Activated naive CD4-positive, alpha-beta T cell treated with anti-CD3 and anti-CD28 coated beads, Interleukin-2, amount 10 ng/mL, durations not matched to agents 7 days and 5 days (primary cell): Measurements from ENCODE around the gene ST7L.
A peak's percentile ranks its signal among the peaks of the same experiment; 100 is the strongest.

Source experiments
- CTCF ChIA-PET: fragments of 350-600 bp; sonication (Branson Sonifier 250); formaldehyde crosslinking; loops from one replicate; lab custom pipeline; 2021; ENCODE audit warnings: antibody characterized with exemption; lab: Charles Lee
- DNase-seq: peaks from one replicate; pipeline ENCODE4 v3.0.0-alpha.2; 2020
- H3K27ac Mint-ChIP-seq: one replicate; pipeline ENCODE4 v1.8.0; 2021; ENCODE audit warnings: mild to moderate bottlenecking, moderate library complexity, mixed read lengths
- H3K27me3 Mint-ChIP-seq: one replicate; pipeline ENCODE4 v1.8.0; 2021; ENCODE audit warnings: mild to moderate bottlenecking, mixed read lengths
- H3K36me3 Mint-ChIP-seq: one replicate; pipeline ENCODE4 v1.8.0; 2021; ENCODE audit warnings: mixed read lengths
- H3K4me1 Mint-ChIP-seq: one replicate; pipeline ENCODE4 v1.8.0; 2021; ENCODE audit warnings: mixed read lengths
- H3K4me3 Mint-ChIP-seq: one replicate; pipeline ENCODE4 v1.8.0; 2021; ENCODE audit warnings: mild to moderate bottlenecking, moderate library complexity, mixed read lengths
- H3K9me3 Mint-ChIP-seq: one replicate; pipeline ENCODE4 v1.8.0; 2021; ENCODE audit warnings: mixed read lengths

The ST7L gene

GRCh38 chr1:112510340-112510739, 108.6 kb downstream of the ST7L start:
- H3K27me3 Mint-ChIP-seq = peaks cover 59% of the 10 kb centered on the region
- no peak for DNase-seq
- peaks cover 7% of the 10 kb centered on the region for H3K4me1 Mint-ChIP-seq
- H3K27ac Mint-ChIP-seq = no peak overlapping the region
- no peak overlapping the region for H3K4me3 Mint-ChIP-seq
- no peaks in the 10 kb centered on the region for H3K9me3 Mint-ChIP-seq
- no peaks in the 10 kb centered on the region for H3K36me3 Mint-ChIP-seq
- CTCF ChIA-PET = interaction anchor here (0.7 to 2.9 kb wide), 2 partner anchors 8 to 17 kb away, joined by 3 to 12 read pairs; no protein-coding TSS in a partner anchor

- H3K36me3 Mint-ChIP-seq = no peaks in the 10 kb centered on the region
- no peak for DNase-seq
- CTCF ChIA-PET = no interaction called here
- no peaks in the 10 kb centered on the region for H3K9me3 Mint-ChIP-seq
- no peak overlapping the region for H3K27ac Mint-ChIP-seq
- peak overlapping the region; percentile 49 for H3K4me3 Mint-ChIP-seq
- peaks cover 7% of the 10 kb centered on the region for H3K4me1 Mint-ChIP-seq
- H3K27me3 Mint-ChIP-seq = peaks cover 65% of the 10 kb centered on the region
Observed at GRCh38 chr1:112509660-112510178, 109.2 kb downstream of the ST7L start.

GRCh38 chr1:112509005-112509659, 109.8 kb downstream of the ST7L start:
- peak overlapping the region; percentile 49 for H3K4me3 Mint-ChIP-seq
- H3K27ac Mint-ChIP-seq = no peak overlapping the region
- H3K36me3 Mint-ChIP-seq = no peaks in the 10 kb centered on the region
- peak; percentile 36 for DNase-seq
- CTCF ChIA-PET = no interaction called here
- H3K27me3 Mint-ChIP-seq = peaks cover 71% of the 10 kb centered on the region
- no peaks in the 10 kb centered on the region for H3K9me3 Mint-ChIP-seq
- peaks cover 7% of the 10 kb centered on the region for H3K4me1 Mint-ChIP-seq

GRCh38 chr1:112508278-112509004, 110.5 kb downstream of the ST7L start, which contains the start of gene WNT2B:
WNT2B (plus strand) TSS chr1:112508965; CDS start chr1:112509263, 298 bp downstream.
- H3K4me3 Mint-ChIP-seq = peak within 1 kb of the TSS; percentile 73
- CTCF ChIA-PET = no interaction called here
- peaks cover 7% of the 10 kb centered on the region for H3K4me1 Mint-ChIP-seq
- H3K9me3 Mint-ChIP-seq = no peaks in the 10 kb centered on the region
- no peak within 1 kb of the TSS for H3K27ac Mint-ChIP-seq
- no peaks in the 10 kb centered on the region for H3K36me3 Mint-ChIP-seq
- H3K27me3 Mint-ChIP-seq = peaks cover 78% of the 10 kb centered on the region
- DNase-seq = peak; percentile 69

- peaks cover 84% of the 10 kb centered on the region for H3K27me3 Mint-ChIP-seq
- H3K4me3 Mint-ChIP-seq = peak overlapping the region; percentile 73
- peaks cover 7% of the 10 kb centered on the region for H3K4me1 Mint-ChIP-seq
- H3K36me3 Mint-ChIP-seq = no peaks in the 10 kb centered on the region
- peak; percentile 48 for DNase-seq
- CTCF ChIA-PET = no interaction called here
- H3K27ac Mint-ChIP-seq = no peak overlapping the region
- H3K9me3 Mint-ChIP-seq = no peaks in the 10 kb centered on the region
Observed at GRCh38 chr1:112507921-112508277, 111.0 kb downstream of the ST7L start.

DNA sequence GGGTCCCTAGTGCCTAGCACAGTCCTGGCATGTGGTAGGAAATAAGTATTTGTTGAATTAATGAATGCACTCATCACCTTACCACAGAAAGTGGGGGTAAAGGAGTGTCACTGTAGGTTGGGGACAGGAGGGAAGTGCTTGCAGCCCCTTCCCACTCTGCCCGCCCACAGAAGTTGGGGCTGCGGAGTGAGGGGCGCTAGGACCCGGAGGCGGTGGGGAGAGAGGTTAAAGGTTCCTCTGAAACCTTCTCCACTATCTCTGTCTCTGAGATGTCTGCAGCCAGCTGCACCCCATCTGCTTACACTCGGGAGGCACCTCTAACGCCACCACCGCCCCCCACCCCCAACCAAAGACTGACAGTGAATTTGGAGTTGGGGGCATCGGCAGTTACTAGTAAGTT, 111.6 kb downstream of the ST7L start:
- H3K27me3 Mint-ChIP-seq = peaks cover 89% of the 10 kb centered on the region
- H3K36me3 Mint-ChIP-seq = no peaks in the 10 kb centered on the region
- DNase-seq = no peak
- no peaks in the 10 kb centered on the region for H3K9me3 Mint-ChIP-seq
- H3K4me3 Mint-ChIP-seq = peak overlapping the region; percentile 73
- CTCF ChIA-PET = no interaction called here
- no peak overlapping the region for H3K27ac Mint-ChIP-seq
- H3K4me1 Mint-ChIP-seq = peaks cover 10% of the 10 kb centered on the region

DNA sequence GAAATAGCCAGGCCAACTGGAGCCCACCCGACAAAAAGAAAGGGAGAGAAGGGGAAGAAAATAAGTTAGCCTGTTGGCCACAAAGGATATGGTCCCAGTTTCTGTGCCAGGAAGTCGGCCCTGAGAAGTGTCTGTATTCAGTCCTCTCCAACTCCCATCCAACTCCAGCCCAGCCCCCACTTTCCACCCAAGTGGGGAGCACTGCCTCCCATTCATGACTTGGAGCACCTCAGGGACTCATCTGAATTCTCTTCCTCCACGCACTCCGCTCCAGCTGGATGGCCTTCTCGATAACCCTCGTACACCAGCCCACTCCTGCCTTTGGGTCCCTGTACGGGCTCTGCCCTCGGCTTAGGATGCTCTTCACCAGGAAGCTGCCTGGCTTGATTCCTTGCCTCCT, 112.2 kb downstream of the ST7L start:
- CTCF ChIA-PET = no interaction called here
- no peak for DNase-seq
- no peak overlapping the region for H3K4me3 Mint-ChIP-seq
- peaks cover 12% of the 10 kb centered on the region for H3K4me1 Mint-ChIP-seq
- no peaks in the 10 kb centered on the region for H3K9me3 Mint-ChIP-seq
- H3K36me3 Mint-ChIP-seq = no peaks in the 10 kb centered on the region
- H3K27me3 Mint-ChIP-seq = peaks cover 95% of the 10 kb centered on the region
- H3K27ac Mint-ChIP-seq = no peak overlapping the region

DNA sequence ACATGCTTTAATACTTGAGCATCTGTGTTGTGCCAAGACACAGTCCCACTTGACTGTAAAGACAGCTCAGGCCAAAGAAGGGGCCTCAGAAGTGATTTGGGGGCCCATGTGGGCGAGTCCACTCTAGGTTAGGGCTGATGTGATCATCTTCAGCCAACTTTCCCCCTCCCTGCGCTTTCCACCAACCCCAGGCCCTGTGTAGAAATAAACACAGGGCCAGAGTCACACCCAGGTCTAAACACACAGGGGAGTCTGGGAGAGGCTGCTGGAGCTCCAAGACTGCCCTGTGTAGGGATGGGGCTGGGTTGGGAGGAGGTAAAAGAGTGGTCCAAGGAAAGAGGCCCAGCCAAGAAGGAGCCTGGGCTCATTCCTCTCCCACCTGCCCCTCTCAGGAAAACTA, 112.6 kb downstream of the ST7L start:
- peaks cover 12% of the 10 kb centered on the region for H3K4me1 Mint-ChIP-seq
- H3K27ac Mint-ChIP-seq = no peak overlapping the region
- peaks cover 97% of the 10 kb centered on the region for H3K27me3 Mint-ChIP-seq
- H3K9me3 Mint-ChIP-seq = no peaks in the 10 kb centered on the region
- H3K4me3 Mint-ChIP-seq = no peak overlapping the region
- CTCF ChIA-PET = no interaction called here
- no peaks in the 10 kb centered on the region for H3K36me3 Mint-ChIP-seq
- no peak for DNase-seq

- no peaks in the 10 kb centered on the region for H3K9me3 Mint-ChIP-seq
- CTCF ChIA-PET = interaction anchor here (0.9 to 1.1 kb wide), 2 partner anchors 108 to 207 kb away, joined by 3 read pairs; no protein-coding TSS in a partner anchor
- no peak for DNase-seq
- H3K27ac Mint-ChIP-seq = no peak overlapping the region
- H3K27me3 Mint-ChIP-seq = peaks cover 97% of the 10 kb centered on the region
- H3K36me3 Mint-ChIP-seq = no peaks in the 10 kb centered on the region
- peaks cover 12% of the 10 kb centered on the region for H3K4me1 Mint-ChIP-seq
- H3K4me3 Mint-ChIP-seq = no peak overlapping the region
Observed at GRCh38 chr1:112505878-112506277, 113.1 kb downstream of the ST7L start.

DNA sequence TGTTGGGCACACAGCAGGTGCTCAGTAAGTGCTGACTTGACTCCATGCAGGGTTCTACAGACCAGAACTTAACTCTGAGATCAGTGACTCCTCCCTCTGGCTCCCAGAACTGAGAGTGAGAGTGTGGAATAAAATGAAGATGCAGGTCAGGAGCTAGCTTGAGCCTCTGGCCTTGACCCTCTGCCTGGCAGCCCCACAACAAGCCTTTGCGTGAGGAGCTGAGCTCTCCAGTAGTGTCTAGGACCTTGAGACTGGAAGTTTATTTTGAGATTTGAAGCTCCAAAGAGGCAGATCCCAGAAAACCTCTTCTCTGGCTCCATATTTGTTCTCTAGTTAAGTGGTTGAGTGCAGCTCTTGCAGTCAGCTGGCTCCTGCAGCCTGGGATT, 113.5 kb downstream of the ST7L start:
- peak overlapping the region; percentile 26 for H3K27ac Mint-ChIP-seq
- peaks cover 12% of the 10 kb centered on the region for H3K4me1 Mint-ChIP-seq
- CTCF ChIA-PET = interaction anchor here (0.9 to 1.1 kb wide), 2 partner anchors 108 to 207 kb away, joined by 3 read pairs; no protein-coding TSS in a partner anchor
- no peak for DNase-seq
- no peak overlapping the region for H3K4me3 Mint-ChIP-seq
- H3K27me3 Mint-ChIP-seq = peaks cover 94% of the 10 kb centered on the region
- H3K9me3 Mint-ChIP-seq = no peaks in the 10 kb centered on the region
- H3K36me3 Mint-ChIP-seq = no peaks in the 10 kb centered on the region

- Mint-ChIP-seq H3K4me3 (no peak overlapping the region), H3K4me1 (peaks cover 12% of the 10 kb centered on the region), H3K27me3 (peaks cover 92% of the 10 kb centered on the region), H3K27ac (peak overlapping the region; percentile 26), H3K9me3 (no peaks in the 10 kb centered on the region), H3K36me3 (no peaks in the 10 kb centered on the region)
- CTCF ChIA-PET = interaction anchor here (0.9 to 1.1 kb wide), 3 partner anchors 109 to 206 kb away, joined by 3 read pairs; no protein-coding TSS in a partner anchor
- DNase-seq = no peak
Observed at GRCh38 chr1:112504661-112505399, 114.1 kb downstream of the ST7L start.

DNA sequence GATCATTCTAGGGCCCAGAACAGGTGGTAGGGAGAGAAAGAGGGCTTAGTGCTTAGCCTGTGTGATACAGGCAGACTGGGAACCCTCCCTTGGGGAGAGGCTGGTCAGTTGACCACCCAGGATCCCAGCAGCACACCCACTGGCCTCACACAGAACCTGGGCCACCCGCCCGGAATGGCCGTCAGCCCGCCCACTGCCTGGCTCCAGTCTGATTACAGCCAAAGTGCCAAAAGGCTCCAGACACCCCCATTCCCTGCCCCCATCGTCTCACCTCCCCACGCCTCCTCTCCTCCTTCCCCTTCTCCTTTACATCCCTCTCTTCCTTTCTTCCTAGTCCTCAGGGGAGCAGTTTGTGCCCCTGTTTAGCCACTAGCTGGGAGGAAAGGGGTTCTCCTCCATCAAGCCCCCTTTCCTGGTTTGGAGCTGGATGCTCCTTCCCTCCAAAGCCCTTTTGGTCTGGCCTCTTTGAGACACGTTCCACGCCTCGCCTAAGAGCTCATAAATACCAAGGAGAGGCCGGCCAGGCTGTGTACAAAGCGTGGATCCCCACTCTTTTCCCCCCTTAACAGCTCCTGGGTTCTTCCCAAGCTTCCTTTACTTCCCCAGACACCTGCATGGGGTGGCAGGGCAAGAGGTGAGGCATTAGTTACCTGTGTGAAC, 114.8 kb downstream of the ST7L start:
- peaks cover 12% of the 10 kb centered on the region for H3K4me1 Mint-ChIP-seq
- H3K27me3 Mint-ChIP-seq = peaks cover 89% of the 10 kb centered on the region
- DNase-seq = no peak
- no peak overlapping the region for H3K27ac Mint-ChIP-seq
- H3K9me3 Mint-ChIP-seq = no peaks in the 10 kb centered on the region
- no peak overlapping the region for H3K4me3 Mint-ChIP-seq
- CTCF ChIA-PET = interaction anchor here (1.0 kb wide), 1 partner anchor 110 kb away, joined by 3 read pairs; no protein-coding TSS in a partner anchor
- no peaks in the 10 kb centered on the region for H3K36me3 Mint-ChIP-seq

- CTCF ChIA-PET = interaction anchor here (0.5 to 3.2 kb wide), 7 partner anchors 9 to 302 kb away, joined by 3 to 39 read pairs (median 7); no protein-coding TSS in a partner anchor
- H3K36me3 Mint-ChIP-seq = no peaks in the 10 kb centered on the region
- H3K4me1 Mint-ChIP-seq = peaks cover 8% of the 10 kb centered on the region
- no peak overlapping the region for H3K4me3 Mint-ChIP-seq
- DNase-seq = no peak
- no peak overlapping the region for H3K27ac Mint-ChIP-seq
- H3K27me3 Mint-ChIP-seq = peaks cover 79% of the 10 kb centered on the region
- no peaks in the 10 kb centered on the region for H3K9me3 Mint-ChIP-seq
Observed at GRCh38 chr1:112502826-112503225, 116.1 kb downstream of the ST7L start.
